Measurements from ENCODE around the gene ZNF343.
A peak's percentile ranks its signal among the peaks of the same experiment; 100 is the strongest.
"Not testable (repeated sequence)": the region's sequence is repeated elsewhere in the genome, so short reads cannot be mapped to it uniquely, and the experiment has no call there.

ZNF343 gene

GRCh38 chr20:2507875-2508630 is 662 bp downstream of the ZNF343 start:
- H3K4me2 ChIP-seq, result peak overlapping the region; percentile 90 to 97 (median 95)
- peak overlapping the region; percentile 81 to 91 (median 86) for H3K4me3 ChIP-seq
- no peaks in the 10 kb centered on the region for H4K20me1 ChIP-seq
- H3K27me3 ChIP-seq, result no peaks in the 10 kb centered on the region
- 0 out of 22 replicates have a peak, but pooled peaks cover 0 to under 1% (median 0%) of the 10 kb centered on the region in 11 experiments for H3K9me3 ChIP-seq (replicated peaks in 1 of 11)
- TF ChIP-seq Cebpa-rat (IDR thresholded peaks at IDR 0.05), result no peak
- H3K4me1 ChIP-seq, result peaks cover 13 to 17% (median 16%) of the 10 kb centered on the region in 10 experiments
- H3K36me3 ChIP-seq, result no peaks in the 10 kb centered on the region
- H3K9ac ChIP-seq, result peak overlapping the region; percentile 83 to 91 (median 88)
- H3K27ac ChIP-seq, result peak overlapping the region; percentile 75 to 94 (median 91)

GRCh38 chr20:2507464-2507863 is 1.3 kb downstream of the ZNF343 start:
- H3K4me2 ChIP-seq, result peak overlapping the region; percentile 90 to 97 (median 95)
- H3K4me3 ChIP-seq, result peak overlapping the region; percentile 81 to 91 (median 86); a peak in 19 of 20 replicates
- H3K9ac ChIP-seq, result peak overlapping the region; percentile 83 to 91 (median 88); a peak in 18 of 22 replicates
- 0 out of 22 replicates have a peak, but pooled peaks cover 0 to 4% (median 0%) of the 10 kb centered on the region in 11 experiments for H3K9me3 ChIP-seq (replicated peaks in 1 of 11)
- H3K27ac ChIP-seq, result peak overlapping the region in 1 of 11 experiments; percentile 91; a peak in 2 of 22 replicates
- H3K27me3 ChIP-seq, result no peaks in the 10 kb centered on the region
- H3K4me1 ChIP-seq, result peaks cover 13 to 17% (median 16%) of the 10 kb centered on the region in 10 experiments
- H3K36me3 ChIP-seq, result no peaks in the 10 kb centered on the region
- no peaks in the 10 kb centered on the region for H4K20me1 ChIP-seq
- TF ChIP-seq Cebpa-rat (IDR thresholded peaks at IDR 0.05), result no peak

GRCh38 chr20:2506426-2506825 is 2.3 kb downstream of the ZNF343 start:
- H3K27me3 ChIP-seq; H3K4me2 ChIP-seq; H3K4me3 ChIP-seq; H3K36me3 ChIP-seq; H3K9ac ChIP-seq; H3K9me3 ChIP-seq (replicated peaks in 1 of 11); H4K20me1 ChIP-seq; H3K27ac ChIP-seq: not testable (repeated sequence)
- H3K4me1 ChIP-seq, result peaks cover 13 to 17% (median 16%) of the 10 kb centered on the region in 10 experiments

- H3K9ac ChIP-seq; H3K27ac ChIP-seq; H3K4me3 ChIP-seq; H3K27me3 ChIP-seq; H3K4me2 ChIP-seq; H3K9me3 ChIP-seq (replicated peaks in 1 of 11): not testable (repeated sequence)
- Histone ChIP-seq H3K4me1 (peaks cover 13 to 17% (median 16%) of the 10 kb centered on the region in 10 experiments), H3K36me3 (peaks cover 11 to 19% (median 14%) of the 10 kb centered on the region in 11 experiments), H4K20me1 (peaks cover 0 to 16% (median 0%) of the 10 kb centered on the region in 11 experiments; a peak in 6 of 22 replicates)
Observed at GRCh38 chr20:2504803-2505202, 3.9 kb downstream of the ZNF343 start.

- not testable (repeated sequence) for H3K4me2 ChIP-seq; H3K9ac ChIP-seq; H3K27ac ChIP-seq; H3K9me3 ChIP-seq (replicated peaks in 1 of 11); H3K4me3 ChIP-seq; H3K4me1 ChIP-seq; H3K27me3 ChIP-seq
- peaks cover 0 to 16% (median 0%) of the 10 kb centered on the region in 11 experiments; a peak in 6 of 22 replicates for H4K20me1 ChIP-seq
- H3K36me3 ChIP-seq, result peaks cover 27 to 38% (median 30%) of the 10 kb centered on the region in 11 experiments
Observed at GRCh38 chr20:2502808-2503384, 5.8 kb downstream of the ZNF343 start.

- Histone ChIP-seq H3K9ac (no peak overlapping the region), H3K9me3 (replicated peaks in 1 of 11) (peaks cover 0 to 7% (median 0%) of the 10 kb centered on the region in 11 experiments; a peak in 4 of 22 replicates), H4K20me1 (0 out of 22 replicates have a peak, but pooled peaks cover 0 to 4% (median 0%) of the 10 kb centered on the region in 11 experiments), H3K4me2 (no peak overlapping the region), H3K27ac (no peak overlapping the region), H3K4me3 (no peak overlapping the region), H3K4me1 (no peaks in the 10 kb centered on the region), H3K36me3 (peaks cover 99 to 100% (median 100%) of the 10 kb centered on the region in 11 experiments), H3K27me3 (no peaks in the 10 kb centered on the region)
- no peak for TF ChIP-seq Cebpa-rat (IDR thresholded peaks at IDR 0.05)
Observed at GRCh38 chr20:2485661-2486060, 23.1 kb downstream of the ZNF343 start.

- no peak for TF ChIP-seq Cebpa-rat (IDR thresholded peaks at IDR 0.05)
- H3K4me1 ChIP-seq, result no peaks in the 10 kb centered on the region
- 0 out of 22 replicates have a peak, but pooled peaks cover 0 to 4% (median 0%) of the 10 kb centered on the region in 11 experiments for H4K20me1 ChIP-seq
- no peak overlapping the region for H3K4me3 ChIP-seq
- H3K9ac ChIP-seq, result no peak overlapping the region
- H3K27me3 ChIP-seq, result no peaks in the 10 kb centered on the region
- no peak overlapping the region for H3K27ac ChIP-seq
- peaks cover 0 to 13% (median 0%) of the 10 kb centered on the region in 11 experiments; a peak in 4 of 22 replicates for H3K9me3 ChIP-seq (replicated peaks in 1 of 11)
- H3K36me3 ChIP-seq, result peaks cover 99 to 100% (median 100%) of the 10 kb centered on the region in 11 experiments
- H3K4me2 ChIP-seq, result no peak overlapping the region
Observed at GRCh38 chr20:2485080-2485479, 23.6 kb downstream of the ZNF343 start.

- Histone ChIP-seq H3K4me1 (no peaks in the 10 kb centered on the region), H3K27ac (no peak overlapping the region), H4K20me1 (0 out of 22 replicates have a peak, but pooled peaks cover 0 to 4% (median 0%) of the 10 kb centered on the region in 11 experiments), H3K4me2 (no peak overlapping the region), H3K9ac (no peak overlapping the region), H3K36me3 (peaks cover 87 to 99% (median 97%) of the 10 kb centered on the region in 11 experiments), H3K4me3 (no peak overlapping the region), H3K27me3 (no peaks in the 10 kb centered on the region), H3K9me3 (replicated peaks in 1 of 11) (peaks cover 0 to 13% (median 0%) of the 10 kb centered on the region in 11 experiments; a peak in 4 of 22 replicates)
- TF ChIP-seq Cebpa-rat (IDR thresholded peaks at IDR 0.05), result no peak
Observed at GRCh38 chr20:2483504-2483903, 25.2 kb downstream of the ZNF343 start.

GRCh38 chr20:2480381-2480780 is 28.3 kb downstream of the ZNF343 start:
- Histone ChIP-seq H3K27me3 (no peaks in the 10 kb centered on the region), H3K4me3 (no peak overlapping the region), H3K36me3 (peaks cover 63 to 98% (median 79%) of the 10 kb centered on the region in 11 experiments), H3K9ac (no peak overlapping the region), H4K20me1 (0 out of 22 replicates have a peak, but pooled peaks cover 0 to 4% (median 0%) of the 10 kb centered on the region in 11 experiments), H3K27ac (no peak overlapping the region), H3K4me1 (no peaks in the 10 kb centered on the region), H3K9me3 (replicated peaks in 1 of 11) (peaks cover 0 to 13% (median 0%) of the 10 kb centered on the region in 11 experiments; a peak in 4 of 22 replicates), H3K4me2 (no peak overlapping the region)
- no peak for TF ChIP-seq Cebpa-rat (IDR thresholded peaks at IDR 0.05)

All from BLaER1 treated with 17β-estradiol and CSF1 and Interleukin-3, amounts not matched to agents 10 nM and 100 nM (cell line).